ENCODE results near the gene SDR42E2. TPM values are rescaled to one million over a fixed set of nuclear protein-coding genes. Genes with fewer than 3 reads are reported as not detected.
"Not testable (repeated sequence)": the region's sequence is repeated elsewhere in the genome, so short reads cannot be mapped to it uniquely, and the experiment has no call there.

Gene SDR42E2
- total RNA-seq, 4 donors from 2014 or later = not detected

- peaks cover 14 to 21% (median 15%) of the 10 kb centered on the region in 3 donors for H3K27me3 ChIP-seq
- TF ChIP-seq POLR2A (IDR thresholded peaks at IDR 0.05) (no peak), CTCF (IDR thresholded peaks at IDR 0.05 in 4 of 5, conservative IDR thresholded peaks at IDR 0.05 in 1 of 5) (no peak)
- intact Hi-C loops (cut with DNase I; ENCODE audit: low total_unique reads) = no loop called here
- ATAC-seq (no peak), DNase-seq (no peak)
- H3K4me1 ChIP-seq = no peaks in the 10 kb centered on the region
- no peaks in the 10 kb centered on the region for H3K36me3 ChIP-seq
- no peak overlapping the region for H3K4me3 ChIP-seq
- in situ Hi-C loops (cut with MboI; ENCODE audit: low sequenced_read_pairs in 4 of 4) = no loop called here
- no peak overlapping the region for H3K27ac ChIP-seq
- H3K9me3 ChIP-seq = no peaks in the 10 kb centered on the region
Measured at GRCh38 chr16:22163806-22164205, 1.5 kb downstream of the SDR42E2 start.

GRCh38 chr16:22164482-22164881 lies 2.2 kb downstream of the SDR42E2 start:
- no peak overlapping the region for H3K27ac ChIP-seq
- no peaks in the 10 kb centered on the region for H3K4me1 ChIP-seq
- in situ Hi-C loops (cut with MboI; ENCODE audit: low sequenced_read_pairs in 4 of 4) (no loop called here), intact Hi-C loops (cut with DNase I; ENCODE audit: low total_unique reads) (no loop called here)
- H3K9me3 ChIP-seq = no peaks in the 10 kb centered on the region
- DNase-seq (no peak), ATAC-seq (no peak)
- TF ChIP-seq POLR2A (IDR thresholded peaks at IDR 0.05) (no peak), CTCF (IDR thresholded peaks at IDR 0.05 in 4 of 5, conservative IDR thresholded peaks at IDR 0.05 in 1 of 5) (no peak)
- H3K36me3 ChIP-seq = no peaks in the 10 kb centered on the region
- H3K27me3 ChIP-seq = peaks cover 14 to 21% (median 15%) of the 10 kb centered on the region in 3 donors
- no peak overlapping the region for H3K4me3 ChIP-seq

GRCh38 chr16:22165508-22166285 lies 3.4 kb downstream of the SDR42E2 start:
- Histone ChIP-seq H3K4me3 (no peak overlapping the region), H3K4me1 (no peaks in the 10 kb centered on the region), H3K36me3 (no peaks in the 10 kb centered on the region), H3K27ac (no peak overlapping the region), H3K27me3 (peaks cover 11 to 19% (median 15%) of the 10 kb centered on the region in 3 donors), H3K9me3 (no peaks in the 10 kb centered on the region)
- in situ Hi-C loops (cut with MboI; ENCODE audit: low sequenced_read_pairs in 4 of 4) = no loop called here
- intact Hi-C loops (cut with DNase I; ENCODE audit: low total_unique reads) = no loop called here
- DNase-seq = no peak
- no peak for ATAC-seq
- TF ChIP-seq CTCF (IDR thresholded peaks at IDR 0.05 in 4 of 5, conservative IDR thresholded peaks at IDR 0.05 in 1 of 5) = no peak
- TF ChIP-seq POLR2A (IDR thresholded peaks at IDR 0.05) = no peak

DNA sequence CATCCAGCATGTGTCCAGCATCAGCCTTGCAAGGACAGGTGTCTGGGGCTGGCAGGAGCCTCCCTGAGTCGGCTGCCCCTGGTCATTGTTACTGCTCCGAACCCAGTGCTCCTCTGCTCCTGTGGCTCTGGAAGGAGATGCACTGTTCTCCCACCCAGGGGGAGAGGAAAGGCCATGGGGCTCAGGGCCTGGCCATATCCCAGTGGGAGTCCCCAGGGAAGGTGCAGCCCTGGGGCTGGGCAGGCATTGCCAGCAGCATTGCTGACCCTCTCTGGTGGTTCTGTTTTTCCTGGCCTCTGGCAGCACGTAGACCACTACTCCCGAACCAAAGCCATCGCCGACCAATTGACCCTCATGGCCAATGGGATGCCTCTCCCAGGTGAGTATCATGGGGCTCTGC lies 9.6 kb downstream of the SDR42E2 start:
- DNase-seq (no peak), ATAC-seq (no peak)
- peaks cover 4 to 7% of the 10 kb centered on the region in 2 donors for H3K4me1 ChIP-seq
- no peaks in the 10 kb centered on the region for H3K9me3 ChIP-seq
- no peak overlapping the region for H3K27ac ChIP-seq
- TF ChIP-seq CTCF (IDR thresholded peaks at IDR 0.05 in 4 of 5, conservative IDR thresholded peaks at IDR 0.05 in 1 of 5) (no peak), POLR2A (IDR thresholded peaks at IDR 0.05) (no peak)
- no peaks in the 10 kb centered on the region for H3K36me3 ChIP-seq
- in situ Hi-C loops (cut with MboI; ENCODE audit: low sequenced_read_pairs in 4 of 4) (loop anchor here in 1 of 4 donors (10.0 kb wide), 1 partner anchor 67 kb away; no protein-coding TSS in a partner anchor), intact Hi-C loops (cut with DNase I; ENCODE audit: low total_unique reads) (no loop called here)
- no peaks in the 10 kb centered on the region for H3K27me3 ChIP-seq
- no peak overlapping the region for H3K4me3 ChIP-seq

- intact Hi-C loops (cut with DNase I; ENCODE audit: low total_unique reads); ATAC-seq: not testable (repeated sequence)
- in situ Hi-C loops (cut with MboI; ENCODE audit: low sequenced_read_pairs in 4 of 4) = loop anchor here in 1 of 4 donors (10.0 kb wide), 1 partner anchor 68 kb away; no protein-coding TSS in a partner anchor
Measured at GRCh38 chr16:22172642-22173041, 10.3 kb downstream of the SDR42E2 start.

More at GRCh38 chr16:22172642-22173041, 10.3 kb downstream of the SDR42E2 start:
- not testable (repeated sequence) for H3K9me3 ChIP-seq, H3K27me3 ChIP-seq, H3K36me3 ChIP-seq, H3K27ac ChIP-seq, H3K4me3 ChIP-seq, H3K4me1 ChIP-seq, DNase-seq
